Breast epithelium (tissue), 4 donors: ENCODE results near the gene S1PR3. TPM values are rescaled to one million over a fixed set of nuclear protein-coding genes. Genes with fewer than 3 reads are reported as not detected.

ENCODE experiments used
- DNase-seq, 2 donors: peaks; one replicate each; pipeline ENCODE4 v3.0.0-alpha.2; 2019; ENCODE audit warnings: low spot score in 2 of 2
- H3K27ac ChIP-seq, 2 donors: fragments of 200-600 bp; sonication (generic) in 1 of 2; one replicate each; pipeline ENCODE4 v1.5.1; 2016 to 2019; ENCODE audit warnings: mild to moderate bottlenecking in 1 of 2
- H3K27me3 ChIP-seq, 2 donors: fragments of 200-600 bp; sonication (generic) in 1 of 2; one replicate each; pipeline versions ENCODE4 v1.5.1 to v1.6.0; 2017 to 2019; ENCODE audit warnings: control low read depth in 1 of 2, mild to moderate bottlenecking in 1 of 2
- H3K36me3 ChIP-seq: fragments of 200-600 bp; one replicate; pipeline ENCODE4 v1.5.1; 2019
- H3K4me1 ChIP-seq, 2 donors: fragments of 200-600 bp; sonication (generic); one replicate each; pipeline ENCODE4 v1.5.1; 2016 to 2019; ENCODE audit warnings: control low read depth in 1 of 2
- H3K4me3 ChIP-seq, 3 donors: fragments of 200-600 bp; sonication (generic); 1 replicate in 2 of 3; 2 replicates in 1 of 3; pipeline ENCODE4 v1.5.1; 2016 to 2019; ENCODE audit warnings: mild to moderate bottlenecking in 3 of 3, moderate library complexity in 2 of 3
- H3K9me3 ChIP-seq, 2 donors: fragments of 200-600 bp; sonication (generic) in 1 of 2; one replicate each; pipeline ENCODE4 v1.5.1; 2016 to 2019; ENCODE audit warnings: control low read depth in 1 of 2
- CTCF ChIP-seq, 3 donors: fragments of 450-650 bp; IDR thresholded peaks; one replicate each; pipeline ENCODE4 v1.5.1; 2016 to 2017; ENCODE audit warnings: antibody characterized with exemption in 3 of 3, mild to moderate bottlenecking in 3 of 3, moderate library complexity in 3 of 3
- POLR2A ChIP-seq: fragments of 450-650 bp; IDR thresholded peaks from one replicate; pipeline ENCODE4 v1.6.1; 2016; ENCODE audit warnings: antibody characterized with exemption, mild to moderate bottlenecking, moderate library complexity
- POLR2AphosphoS5 ChIP-seq, 3 donors: sonication (generic); formaldehyde crosslinking; IDR thresholded peaks; one replicate each; pipeline ENCODE4 v1.6.1; 2017; ENCODE audit warnings: antibody characterized with exemption in 3 of 3
- intact Hi-C: fragments of 100-400 bp; cut with DNase I; formaldehyde crosslinking; loops from one replicate; pipeline ENCODE4 v1.15.1; 2023; ENCODE audit warnings: low total_unique reads
- total RNA-seq, 3 donors: library from RNA; depleted of rRNA; stranded (reverse); fragments of >200 nt; gene quantifications; one replicate each; pipeline ENCODE4 v1.1.0, GENCODE V29; 2016

The S1PR3 gene
- total RNA-seq, 3 donors from 2014 or later: 16.6 to 27.7 (median 18.7) TPM

DNA sequence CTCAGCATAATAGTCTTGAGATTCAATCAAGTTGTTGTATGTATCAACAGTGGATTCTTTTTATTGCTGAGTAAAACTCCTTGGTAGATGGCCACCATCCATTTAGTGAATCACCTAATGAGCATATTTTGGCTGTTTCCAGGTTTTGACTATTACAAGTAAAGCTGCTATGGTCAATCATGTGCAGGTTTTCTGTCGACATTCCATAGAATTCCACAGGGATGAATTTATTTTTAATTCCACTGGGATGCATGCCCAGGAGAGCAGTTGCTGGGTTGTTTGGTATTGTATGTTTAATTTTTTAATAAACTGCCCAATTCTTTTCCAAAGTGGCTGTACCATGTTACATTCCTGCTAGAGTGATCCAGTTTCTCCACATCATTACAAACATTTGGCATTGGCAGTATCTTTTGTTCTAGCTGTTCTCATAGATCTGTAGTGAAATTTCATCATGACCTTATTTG, 10.5 kb upstream of the S1PR3 start:
- intact Hi-C loops: no loop called here
- Histone ChIP-seq H3K4me3 (no peak overlapping the region), H3K27me3 (no peaks in the 10 kb centered on the region), H3K9me3 (no peaks in the 10 kb centered on the region), H3K4me1 (no peaks in the 10 kb centered on the region), H3K27ac (no peak overlapping the region), H3K36me3 (no peaks in the 10 kb centered on the region)
- TF ChIP-seq POLR2A (no peak), POLR2AphosphoS5 (IDR thresholded peaks at IDR 0.05) (no peak), CTCF (IDR thresholded peaks at IDR 0.05) (no peak)
- no peak for DNase-seq

DNA sequence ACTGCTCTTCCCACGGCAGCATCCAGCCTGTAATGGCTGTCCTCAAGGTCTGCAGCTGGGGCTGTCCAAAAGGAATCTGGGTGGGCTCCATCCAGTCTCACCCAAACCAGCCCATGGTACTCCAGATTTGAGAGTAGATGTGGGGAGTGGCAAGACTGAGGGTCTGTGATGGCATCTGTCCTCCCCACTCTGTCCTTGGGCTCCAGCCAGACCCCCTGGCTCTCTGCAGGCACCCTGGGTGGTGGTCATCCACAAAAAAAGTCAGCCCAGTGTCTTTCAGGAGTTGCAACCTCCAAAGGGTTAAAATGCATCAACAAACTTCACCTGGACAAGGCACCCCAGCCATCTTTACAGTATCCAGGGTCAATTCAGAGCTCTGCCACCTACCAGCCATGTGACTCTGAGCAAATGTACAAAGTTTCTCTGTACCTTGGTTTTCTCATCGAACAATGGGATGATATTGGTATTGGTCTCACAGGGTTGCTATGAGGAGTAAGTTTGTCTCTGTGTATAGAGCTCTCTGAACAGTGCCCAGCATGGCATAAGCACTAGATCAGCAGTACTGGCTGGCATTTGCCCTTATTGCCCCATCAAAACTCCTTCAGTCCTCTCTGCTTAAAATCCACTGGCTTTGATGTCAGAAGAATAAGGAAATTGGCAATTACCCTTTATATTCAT, 7.3 kb upstream of the S1PR3 start:
- H3K36me3 ChIP-seq: no peaks in the 10 kb centered on the region
- no peaks in the 10 kb centered on the region for H3K27me3 ChIP-seq
- H3K4me1 ChIP-seq: no peaks in the 10 kb centered on the region
- DNase-seq: no peak
- H3K9me3 ChIP-seq: no peaks in the 10 kb centered on the region
- no peak overlapping the region for H3K4me3 ChIP-seq
- H3K27ac ChIP-seq: no peak overlapping the region
- TF ChIP-seq POLR2AphosphoS5 (IDR thresholded peaks at IDR 0.05): no peak
- TF ChIP-seq POLR2A: no peak
- no peak for TF ChIP-seq CTCF (IDR thresholded peaks at IDR 0.05)
- intact Hi-C loops: no loop called here

DNA sequence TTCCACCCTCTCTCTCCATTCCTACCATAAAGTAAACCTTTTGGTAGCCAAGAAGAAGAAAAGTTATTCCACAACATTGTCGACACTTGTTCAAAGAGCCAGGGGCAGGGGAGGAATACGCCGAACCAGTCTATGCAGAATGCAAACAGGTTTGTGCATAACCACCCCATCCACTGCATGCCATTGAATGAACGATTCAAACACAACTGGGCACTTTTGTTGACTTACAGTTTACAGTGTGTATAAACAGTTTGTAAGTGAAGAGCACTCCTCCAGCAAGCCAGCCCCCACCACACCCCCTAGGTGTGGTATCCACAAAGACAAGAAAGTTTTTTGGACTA, 6.8 kb upstream of the S1PR3 start:
- intact Hi-C loops: no loop called here
- Histone ChIP-seq H3K4me3 (no peak overlapping the region), H3K9me3 (no peaks in the 10 kb centered on the region), H3K27ac (no peak overlapping the region), H3K27me3 (no peaks in the 10 kb centered on the region), H3K4me1 (no peaks in the 10 kb centered on the region), H3K36me3 (no peaks in the 10 kb centered on the region)
- TF ChIP-seq POLR2AphosphoS5 (IDR thresholded peaks at IDR 0.05): no peak
- no peak for TF ChIP-seq CTCF (IDR thresholded peaks at IDR 0.05)
- no peak for TF ChIP-seq POLR2A
- no peak for DNase-seq

DNA sequence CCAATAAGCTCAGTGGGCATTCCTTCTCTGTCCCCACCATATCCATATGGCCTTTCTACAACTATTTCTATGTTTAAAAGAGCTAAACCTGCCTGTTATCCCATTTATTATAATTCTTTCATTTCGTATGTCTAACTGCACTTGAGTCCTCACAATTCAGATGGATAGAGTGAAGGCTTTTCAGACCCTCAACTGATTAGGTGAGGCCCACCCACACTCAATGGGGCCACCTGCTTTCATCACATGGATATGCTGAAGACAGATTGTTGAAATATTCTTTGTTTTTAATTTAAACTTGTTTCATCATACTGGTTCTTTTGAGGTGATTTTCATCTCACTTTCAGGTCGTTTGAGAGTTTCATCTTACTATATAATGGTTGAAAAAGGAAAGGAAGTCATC, 5.7 kb upstream of the S1PR3 start:
- Histone ChIP-seq H3K27ac (no peak overlapping the region), H3K36me3 (no peaks in the 10 kb centered on the region), H3K27me3 (no peaks in the 10 kb centered on the region), H3K4me3 (no peak overlapping the region), H3K4me1 (no peaks in the 10 kb centered on the region), H3K9me3 (no peaks in the 10 kb centered on the region)
- intact Hi-C loops: no loop called here
- no peak for DNase-seq
- TF ChIP-seq CTCF (IDR thresholded peaks at IDR 0.05): no peak
- no peak for TF ChIP-seq POLR2AphosphoS5 (IDR thresholded peaks at IDR 0.05)
- TF ChIP-seq POLR2A: no peak

- Histone ChIP-seq H3K27me3 (no peaks in the 10 kb centered on the region), H3K9me3 (no peaks in the 10 kb centered on the region), H3K4me3 (no peak overlapping the region), H3K4me1 (no peaks in the 10 kb centered on the region), H3K27ac (no peak overlapping the region), H3K36me3 (no peaks in the 10 kb centered on the region)
- intact Hi-C loops: no loop called here
- no peak for TF ChIP-seq POLR2A
- no peak for TF ChIP-seq CTCF (IDR thresholded peaks at IDR 0.05)
- TF ChIP-seq POLR2AphosphoS5 (IDR thresholded peaks at IDR 0.05): no peak
- no peak for DNase-seq
Measured at GRCh38 chr9:88986776-88987175, 4.5 kb upstream of the S1PR3 start.
